ENCODE results near the gene PRKCQ.
"Not testable (repeated sequence)": the region's sequence is repeated elsewhere in the genome, so short reads cannot be mapped to it uniquely, and the experiment has no call there.

PRKCQ gene

DNA sequence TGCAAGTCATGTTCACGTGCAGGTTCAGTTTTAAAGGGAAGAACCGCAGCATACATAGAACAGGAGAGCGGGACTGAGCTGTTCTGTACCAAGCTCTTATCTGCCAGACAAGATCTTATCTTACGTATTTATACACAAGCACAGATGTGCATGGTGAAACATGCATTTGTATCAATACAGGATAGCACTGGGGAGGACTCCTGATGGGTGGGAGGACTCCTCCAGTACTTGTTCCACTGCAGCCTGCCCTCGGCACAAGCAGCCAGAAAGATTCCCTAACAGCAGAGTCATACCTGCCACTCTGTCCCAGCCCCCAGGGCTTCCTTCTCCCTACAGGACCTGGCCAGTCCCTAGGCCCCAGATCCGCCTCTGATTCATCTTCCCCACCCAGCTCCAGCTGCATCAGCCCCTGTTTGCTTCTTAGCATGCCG, 13.2 kb upstream of the PRKCQ start:
- no peak for DNase-seq

- no peak for DNase-seq
Observed at GRCh38 chr10:6592080-6592479, 12.0 kb upstream of the PRKCQ start.

DNA sequence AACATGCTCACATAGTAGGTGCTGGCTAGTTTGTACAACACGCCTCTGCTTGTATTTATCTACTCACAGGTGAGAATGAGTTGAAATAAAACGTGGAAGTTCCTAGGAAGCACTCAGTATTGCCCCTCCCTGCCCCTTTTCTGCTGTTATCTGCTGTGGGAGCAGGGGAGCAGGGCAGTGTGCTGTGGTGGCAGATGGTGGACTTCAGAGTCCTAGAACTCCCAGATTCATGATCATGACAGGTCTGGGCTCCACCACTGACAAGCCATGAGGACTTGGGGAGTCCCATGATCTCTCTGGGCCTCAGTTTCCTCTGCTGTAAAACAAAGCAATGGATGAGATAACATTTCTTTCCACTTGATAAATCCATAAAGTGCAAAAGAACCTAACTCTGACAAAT, 11.6 kb upstream of the PRKCQ start:
- no peak for DNase-seq

DNA sequence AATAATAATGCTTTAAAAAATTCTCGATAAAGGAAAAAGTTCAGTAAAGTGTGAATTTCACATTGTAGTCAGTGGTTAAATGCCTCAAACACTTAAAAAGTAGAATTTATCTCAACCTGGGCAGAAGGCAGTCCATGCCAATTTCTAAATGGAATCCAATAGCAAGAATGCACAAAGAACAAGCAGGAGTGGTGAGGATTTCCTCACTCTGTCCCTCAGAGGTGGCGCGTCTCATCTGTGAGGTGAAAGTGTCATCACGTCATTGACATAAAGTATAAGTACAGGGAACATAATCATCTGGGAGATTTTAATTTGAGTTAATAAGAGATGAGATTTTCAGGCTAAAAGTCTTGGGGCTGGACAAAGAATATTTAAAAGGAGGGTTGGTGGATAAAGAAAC, 10.0 kb upstream of the PRKCQ start:
- no peak for DNase-seq

- no peak for DNase-seq
Observed at GRCh38 chr10:6589287-6590094, 9.4 kb upstream of the PRKCQ start.

- no peak for DNase-seq
Observed at GRCh38 chr10:6588845-6589244, 8.8 kb upstream of the PRKCQ start.

GRCh38 chr10:6588082-6588481, 8.0 kb upstream of the PRKCQ start:
- no peak for DNase-seq

DNA sequence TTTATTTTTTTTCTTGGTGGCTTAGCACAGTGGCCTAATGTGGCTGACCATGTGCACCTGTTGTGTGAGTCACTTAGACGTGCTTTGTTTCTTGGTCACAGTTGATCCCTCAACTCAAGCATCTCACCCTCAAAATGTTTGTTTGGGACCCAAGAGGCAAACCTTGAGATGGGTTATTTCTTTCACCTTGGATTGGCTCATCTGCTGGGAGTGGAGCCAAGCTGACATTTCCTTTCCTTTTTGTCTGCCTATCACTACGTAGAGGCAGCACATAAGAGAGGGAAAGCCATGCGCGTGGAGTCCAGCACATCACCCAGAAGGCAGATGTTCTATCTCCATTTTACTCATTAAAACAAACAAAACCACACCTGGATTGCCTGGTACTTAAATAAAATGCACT, 6.4 kb upstream of the PRKCQ start:
- no peak for DNase-seq

DNA sequence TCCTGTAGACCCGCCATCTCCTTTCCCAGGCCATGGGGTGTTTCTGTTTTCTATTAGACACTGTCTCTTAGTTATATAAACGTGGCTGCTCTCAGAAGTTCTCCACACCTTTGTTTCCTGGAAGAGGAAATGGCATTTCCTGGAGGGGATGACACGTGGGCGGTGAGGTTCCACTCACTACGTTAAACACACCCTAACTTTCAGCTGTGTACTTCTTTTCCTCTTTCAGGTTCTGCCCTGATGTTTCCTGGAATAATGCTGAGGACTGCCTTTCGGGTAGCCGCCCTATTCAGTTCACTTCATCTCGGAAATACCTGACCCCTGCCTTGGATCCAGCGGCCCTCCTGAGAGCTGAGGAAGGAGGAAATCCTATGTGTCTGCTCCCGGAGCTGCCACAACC, 3.4 kb upstream of the PRKCQ start:
- no peak for DNase-seq

GRCh38 chr10:6582913-6583312, 2.8 kb upstream of the PRKCQ start:
- DNase-seq = not testable (repeated sequence)

GRCh38 chr10:6582298-6582697, 2.2 kb upstream of the PRKCQ start:
- no peak for DNase-seq

DNA sequence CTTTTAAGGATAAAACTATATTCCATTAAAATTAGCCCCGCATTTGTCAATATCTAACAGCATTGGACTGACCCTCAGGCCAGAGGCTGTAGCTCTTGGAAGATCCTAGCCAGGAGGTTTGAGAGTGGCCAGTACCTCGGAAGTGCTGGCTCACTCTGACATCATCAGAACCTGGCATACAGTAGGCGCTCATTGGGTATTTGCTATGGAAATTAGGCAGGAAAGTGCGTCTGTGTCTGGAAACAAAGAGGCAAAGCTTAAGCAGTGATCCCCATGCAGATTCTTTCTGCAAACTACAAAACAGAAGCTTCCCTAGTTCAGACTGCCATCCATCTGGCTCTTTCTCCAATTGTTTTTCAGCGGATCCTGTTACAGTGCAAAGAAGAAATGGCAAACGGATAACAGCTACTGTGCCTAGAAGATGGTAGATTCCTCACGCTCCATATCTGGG, 1.7 kb upstream of the PRKCQ start:
- DNase-seq = no peak

- not testable (repeated sequence) for DNase-seq
Observed at GRCh38 chr10:6581223-6581622, 1.1 kb upstream of the PRKCQ start.

- no peak for DNase-seq
Observed at GRCh38 chr10:6580279-6581029, 378 bp upstream of the PRKCQ start.

DNA sequence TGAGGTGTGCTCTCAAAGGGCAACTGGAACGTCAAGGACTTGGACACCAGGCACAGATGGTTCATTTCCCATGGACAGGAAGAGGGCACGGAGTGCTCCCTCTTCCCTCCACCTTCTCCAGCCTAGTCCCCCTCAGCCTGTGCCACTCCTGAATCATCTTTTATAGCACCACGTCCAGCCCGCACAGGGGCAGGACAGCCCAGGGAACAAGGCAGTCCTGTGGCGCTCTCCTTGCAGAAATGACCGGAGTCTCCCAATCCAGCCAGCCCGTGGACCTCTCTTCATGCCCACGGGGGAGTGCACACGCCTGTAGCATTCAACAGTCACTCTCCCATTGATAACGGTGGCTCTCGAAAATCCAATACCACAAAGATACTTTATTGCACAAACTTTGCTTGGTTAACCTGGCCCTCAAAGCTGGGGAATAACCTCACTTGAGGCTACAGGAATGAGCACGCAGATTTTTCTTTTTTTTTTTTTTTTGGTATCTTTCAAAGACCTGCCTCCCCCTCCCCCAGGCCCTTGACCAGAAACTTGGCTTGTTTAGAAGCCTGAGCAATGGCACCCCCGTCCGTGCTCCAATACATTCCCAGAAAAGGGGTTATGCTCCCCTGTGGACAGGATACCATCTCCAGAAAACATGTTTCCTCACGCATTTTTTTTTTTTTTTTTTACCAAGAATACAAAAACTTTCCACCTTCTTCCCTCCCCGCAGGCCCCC, 733 bp downstream of the PRKCQ start:
- no peak for DNase-seq

DNA sequence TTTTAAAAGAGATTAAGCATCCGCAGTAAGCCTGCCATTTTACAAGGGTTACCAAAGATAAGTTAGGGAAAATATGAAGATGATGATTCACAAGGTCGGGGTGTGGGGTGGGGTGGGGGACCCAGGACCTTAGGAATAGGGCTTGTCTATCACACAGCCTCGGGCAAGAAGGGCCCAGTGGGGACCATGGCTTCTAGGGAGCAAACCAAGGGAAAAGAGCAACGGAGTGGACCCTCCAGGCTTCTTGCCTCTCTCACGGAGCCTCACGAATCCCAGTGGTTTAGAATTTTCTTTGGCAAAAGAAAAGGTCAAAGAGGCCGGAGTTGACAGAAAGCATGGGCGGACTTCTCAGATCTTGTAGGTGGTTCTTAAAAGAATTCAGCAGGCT, 1.3 kb downstream of the PRKCQ start:
- no peak for DNase-seq

- no peak for DNase-seq
Observed at GRCh38 chr10:6578251-6578771, 1.8 kb downstream of the PRKCQ start.

DNA sequence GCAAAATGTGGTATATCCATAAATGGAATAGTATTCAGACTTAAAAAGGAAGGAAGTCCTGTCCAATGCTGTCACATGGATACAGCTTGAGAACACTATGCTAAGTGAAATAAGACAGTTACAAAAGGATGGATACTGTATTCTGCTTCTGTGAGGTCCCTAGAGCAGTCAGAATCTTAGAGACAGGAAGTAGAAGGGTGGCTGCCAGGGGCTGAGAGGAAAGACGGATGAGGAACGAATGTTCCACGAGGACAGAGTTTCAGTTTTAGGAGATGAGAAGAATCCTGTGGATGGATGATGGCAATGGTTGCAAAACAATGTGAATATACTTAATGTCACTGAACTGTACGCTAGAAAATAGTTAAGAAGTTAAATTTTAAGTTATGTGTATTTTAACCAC, 3.8 kb downstream of the PRKCQ start:
- DNase-seq = no peak

- no peak for DNase-seq
Observed at GRCh38 chr10:6574664-6575176, 5.4 kb downstream of the PRKCQ start.

- DNase-seq = no peak
Observed at GRCh38 chr10:6570893-6571292, 9.2 kb downstream of the PRKCQ start.

DNA sequence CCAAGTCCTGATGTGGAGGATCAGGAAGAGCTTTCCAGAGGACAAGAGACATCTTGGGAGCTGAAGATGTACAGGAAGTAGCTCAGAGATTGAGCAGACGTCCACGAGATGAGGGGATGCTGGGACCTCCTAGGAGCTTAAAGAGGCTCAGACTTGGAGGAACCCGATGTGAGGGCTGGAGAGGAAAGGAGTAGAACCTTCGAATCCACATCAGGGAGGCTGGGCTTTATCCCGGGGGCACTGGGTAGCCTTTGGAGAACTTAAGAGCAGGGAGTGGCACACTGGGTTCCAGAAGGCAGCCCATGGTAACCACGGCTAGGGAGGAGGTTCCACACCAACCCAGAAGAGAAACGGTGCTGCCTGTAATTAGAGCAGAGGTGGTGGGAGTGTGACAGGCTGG, 10.8 kb downstream of the PRKCQ start:
- DNase-seq = no peak

- no peak for DNase-seq
Observed at GRCh38 chr10:6567884-6568283, 12.2 kb downstream of the PRKCQ start.

DNA sequence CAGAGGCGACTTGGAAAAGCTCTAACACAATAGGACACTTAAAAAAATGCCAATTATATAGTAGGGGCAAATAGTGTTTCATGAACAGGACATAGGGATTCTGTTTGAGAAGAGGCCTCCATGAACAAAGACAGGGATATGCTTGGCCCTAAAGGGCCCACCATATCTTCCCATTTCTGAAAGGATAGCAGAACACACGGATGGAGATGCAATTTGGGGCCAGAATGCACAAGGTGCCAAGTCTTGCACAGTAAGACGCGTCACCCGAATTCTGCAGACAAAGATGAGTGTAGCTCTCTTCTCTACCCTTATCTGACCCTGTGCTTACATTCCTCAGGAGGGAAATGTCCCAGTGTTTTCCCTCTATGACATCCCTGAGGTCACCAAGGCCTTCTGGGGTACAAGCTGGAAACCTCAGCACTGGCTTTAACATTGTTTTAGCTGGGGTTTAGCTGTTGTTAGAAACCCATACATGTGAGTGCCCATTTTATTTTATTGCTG, 12.8 kb downstream of the PRKCQ start:
- no peak for DNase-seq

All from cortex of kidney (tissue), 1 donor.